HepG2 (cell line): ENCODE data around the gene ZBTB46. TPM values are rescaled to one million over a fixed set of nuclear protein-coding genes. Genes with fewer than 3 reads are reported as not detected.

Experiments used
- ARID4A ChIP-seq: sonication (generic); formaldehyde crosslinking; IDR thresholded peaks from 2 replicates; pipeline ENCODE4 v1.5.0; 2020; ENCODE audit warnings: mild to moderate bottlenecking, missing genetic modification reagents, borderline replicate concordance
- CAMTA2 ChIP-seq: sonication (generic); formaldehyde crosslinking; IDR thresholded peaks from 2 replicates; pipeline ENCODE4 v1.4.0; 2020; ENCODE audit warnings: mild to moderate bottlenecking, missing genetic modification reagents, borderline replicate concordance
- CREB1 ChIP-seq, 2 experiments: fragments of 450-650 bp in 1 of 2; IDR thresholded peaks; 2 replicates each; pipeline ENCODE4 v1.6.1; 2016 to 2017; ENCODE audit warnings: control low read depth in 1 of 2, mild to moderate bottlenecking in 1 of 2, missing compliant biosample characterization in 1 of 2, missing genetic modification characterization in 1 of 2
- EHMT2 ChIP-seq: fragments of 200-600 bp; sonication (generic); IDR thresholded peaks from 2 replicates; pipeline ENCODE4 v1.7.0; 2017; ENCODE audit warnings: antibody characterized with exemption, low read depth, low read length, borderline replicate concordance
- HNF4G ChIP-seq, 2 experiments: sonication (generic) in 1 of 2; formaldehyde crosslinking in 1 of 2; IDR thresholded peaks; 2 replicates each; pipeline versions ENCODE4 v1.4.0 to v1.6.1; 2011 to 2020; ENCODE audit warnings: borderline replicate concordance in 2 of 2, low read depth in 2 of 2, mild to moderate bottlenecking in 2 of 2, low read length in 1 of 2, missing genetic modification reagents in 1 of 2, moderate library complexity in 1 of 2
- NFIC ChIP-seq: IDR thresholded peaks from 2 replicates; pipeline ENCODE4 v1.6.1; 2012; ENCODE audit warnings: mild to moderate bottlenecking, low read length, inconsistent platforms
- THRA ChIP-seq: sonication (generic); formaldehyde crosslinking; IDR thresholded peaks from 2 replicates; pipeline ENCODE4 v1.4.0; 2020; ENCODE audit warnings: missing genetic modification reagents, borderline replicate concordance
- TIGD3 ChIP-seq: sonication (generic); formaldehyde crosslinking; IDR thresholded peaks from 2 replicates; pipeline ENCODE4 v1.5.1; 2020; ENCODE audit warnings: mild to moderate bottlenecking, missing genetic modification reagents, borderline replicate concordance
- ZFY ChIP-seq: sonication (generic); formaldehyde crosslinking; IDR thresholded peaks from 2 replicates; pipeline ENCODE4 v1.4.0; 2020; ENCODE audit warnings: missing genetic modification reagents
- ZNF121 ChIP-seq: sonication (generic); formaldehyde crosslinking; IDR thresholded peaks from 2 replicates; pipeline ENCODE4 v1.5.0; 2020; ENCODE audit warnings: mild to moderate bottlenecking, missing genetic modification reagents
- ZNF224 ChIP-seq: sonication (generic); formaldehyde crosslinking; IDR thresholded peaks from 2 replicates; pipeline ENCODE4 v1.5.0; 2020; ENCODE audit warnings: mild to moderate bottlenecking, missing genetic modification reagents
- ZNF281 ChIP-seq: sonication (generic); formaldehyde crosslinking; IDR thresholded peaks from 2 replicates; pipeline ENCODE4 v1.4.0; 2020; ENCODE audit warnings: missing genetic modification reagents, borderline replicate concordance
- ZNF563 ChIP-seq: sonication (generic); formaldehyde crosslinking; IDR thresholded peaks from 2 replicates; pipeline ENCODE4 v1.8.0; 2022; ENCODE audit warnings: mild to moderate bottlenecking, moderate library complexity, missing genetic modification reagents
- ZNF598 ChIP-seq: sonication (generic); formaldehyde crosslinking; IDR thresholded peaks from 2 replicates; pipeline ENCODE4 v1.5.1; 2020; ENCODE audit warnings: mild to moderate bottlenecking, missing genetic modification reagents, borderline replicate concordance
- polyA plus RNA-seq, 8 experiments: library from polyadenylated mRNA; depleted of rRNA in 3 of 8; stranded (reverse) in 7 of 8; unstranded in 1 of 8; fragments of >200 nt; fragmentation: Illumina TruSeq in 4 of 8; extraction: Trizol in 4 of 8; gene quantifications; 2 replicates each; pipeline versions ENCODE4 v1.2.1 to v1.2.3, GENCODE V29; 2011 to 2016; ENCODE audit warnings: low read depth in 4 of 8, missing spikeins in 1 of 8, mixed read lengths in 1 of 8; ENCODE audit not compliant: insufficient read depth in 1 of 8
- total RNA-seq, 5 experiments: library from RNA; depleted of rRNA; stranded (reverse); fragments of >200 nt; fragmentation: Illumina TruSeq; extraction: Trizol; gene quantifications; 2 replicates each; pipeline ENCODE4 v1.2.3, GENCODE V29; 2016; ENCODE audit warnings: low read depth in 1 of 5

The ZBTB46 gene
- total and polyA plus RNA-seq, 2 of the 13 experiments (the other 11 are each of a cell fraction or from before 2014, with no cell fraction given) = 1.6 to 13.5 TPM

GRCh38 chr20:63737945-63738686, 92.9 kb downstream of the ZBTB46 start (continued):
- TF ChIP-seq ZNF281 (CRISPR knock-in tag) (peak; percentile 96), CREB1 (IDR thresholded peaks at IDR 0.05) (no peak), CREB1 (CRISPR knock-in tag; IDR thresholded peaks at IDR 0.05) (no peak), NFIC (no peak; the same call in 1 of the 2 replicates), TIGD3 (CRISPR knock-in tag) (peak; percentile 81), ZFY (CRISPR knock-in tag) (peak; percentile 91), THRA (CRISPR knock-in tag) (peak; percentile 91), ZNF598 (CRISPR knock-in tag) (no peak), HNF4G (IDR thresholded peaks at IDR 0.05; ENCODE audit: borderline replicate concordance, low read depth, low read length) (peak; percentile 96), HNF4G (CRISPR knock-in tag; IDR thresholded peaks at IDR 0.05; ENCODE audit: borderline replicate concordance, low read depth) (peak; percentile 93), CAMTA2 (CRISPR knock-in tag) (no peak), ZNF121 (CRISPR knock-in tag) (no peak; the same call in 1 of the 2 replicates), ARID4A (CRISPR knock-in tag) (peak; percentile 49; the same call in 1 of the 2 replicates), ZNF224 (CRISPR knock-in tag) (peak; percentile 80; the same call in 1 of the 2 replicates), EHMT2 (no peak), ZNF563 (peak; percentile 70; the same call in 1 of the 2 replicates)
